Measurements from ENCODE around the gene AKAP17A.

- TF ChIP-seq, protein P1, sequence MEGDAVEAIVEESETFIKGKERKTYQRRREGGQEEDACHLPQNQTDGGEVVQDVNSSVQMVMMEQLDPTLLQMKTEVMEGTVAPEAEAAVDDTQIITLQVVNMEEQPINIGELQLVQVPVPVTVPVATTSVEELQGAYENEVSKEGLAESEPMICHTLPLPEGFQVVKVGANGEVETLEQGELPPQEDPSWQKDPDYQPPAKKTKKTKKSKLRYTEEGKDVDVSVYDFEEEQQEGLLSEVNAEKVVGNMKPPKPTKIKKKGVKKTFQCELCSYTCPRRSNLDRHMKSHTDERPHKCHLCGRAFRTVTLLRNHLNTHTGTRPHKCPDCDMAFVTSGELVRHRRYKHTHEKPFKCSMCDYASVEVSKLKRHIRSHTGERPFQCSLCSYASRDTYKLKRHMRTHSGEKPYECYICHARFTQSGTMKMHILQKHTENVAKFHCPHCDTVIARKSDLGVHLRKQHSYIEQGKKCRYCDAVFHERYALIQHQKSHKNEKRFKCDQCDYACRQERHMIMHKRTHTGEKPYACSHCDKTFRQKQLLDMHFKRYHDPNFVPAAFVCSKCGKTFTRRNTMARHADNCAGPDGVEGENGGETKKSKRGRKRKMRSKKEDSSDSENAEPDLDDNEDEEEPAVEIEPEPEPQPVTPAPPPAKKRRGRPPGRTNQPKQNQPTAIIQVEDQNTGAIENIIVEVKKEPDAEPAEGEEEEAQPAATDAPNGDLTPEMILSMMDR (IDR thresholded peaks at IDR 0.05; ENCODE audit: low read length), result no peak
- TF ChIP-seq EZH2 (IDR thresholded peaks at IDR 0.05; ENCODE audit: borderline replicate concordance, low read length), result no peak
Observed at GRCh38 chrX:1629244-1629643, 37.8 kb downstream of the AKAP17A start.
